ENCODE measurements around the gene PSPC1.

GRCh38 chr13:19772306-19772705 lies 10.4 kb downstream of the PSPC1 start:
- TF ChIP-seq POLR2A (IDR thresholded peaks at IDR 0.05; ENCODE audit: low read length) (no peak), GATA1 (IDR thresholded peaks at IDR 0.05; ENCODE audit: low read depth, low read length) (no peak)
